ENCODE data around the gene EPB42.

Gene EPB42

DNA sequence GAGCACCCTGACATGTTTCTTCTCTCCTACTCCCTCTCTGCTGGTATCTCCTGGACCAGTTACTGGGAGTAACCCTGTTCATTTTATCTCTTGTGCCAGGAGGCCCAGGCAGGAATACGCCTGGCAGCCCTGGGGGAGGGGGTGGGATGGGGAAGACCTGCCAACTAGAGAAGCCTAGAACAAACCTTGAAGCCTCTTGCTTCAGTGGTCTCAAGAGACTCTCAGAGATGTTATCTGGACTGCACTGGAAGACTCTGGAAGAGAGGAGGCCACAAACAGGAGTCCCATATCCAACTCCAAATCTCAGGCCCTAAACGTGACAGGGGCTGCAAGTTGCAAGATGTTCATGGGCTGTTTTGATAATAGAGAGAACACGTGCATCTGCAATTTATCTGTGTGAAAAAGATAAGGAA lies at the start of gene EPB42:
EPB42 (minus strand) TSS at position 28 of the 413 bp plus-strand sequence. CDS start 193 bp downstream, outside the sequence.
- DNase-seq = no peak

DNA sequence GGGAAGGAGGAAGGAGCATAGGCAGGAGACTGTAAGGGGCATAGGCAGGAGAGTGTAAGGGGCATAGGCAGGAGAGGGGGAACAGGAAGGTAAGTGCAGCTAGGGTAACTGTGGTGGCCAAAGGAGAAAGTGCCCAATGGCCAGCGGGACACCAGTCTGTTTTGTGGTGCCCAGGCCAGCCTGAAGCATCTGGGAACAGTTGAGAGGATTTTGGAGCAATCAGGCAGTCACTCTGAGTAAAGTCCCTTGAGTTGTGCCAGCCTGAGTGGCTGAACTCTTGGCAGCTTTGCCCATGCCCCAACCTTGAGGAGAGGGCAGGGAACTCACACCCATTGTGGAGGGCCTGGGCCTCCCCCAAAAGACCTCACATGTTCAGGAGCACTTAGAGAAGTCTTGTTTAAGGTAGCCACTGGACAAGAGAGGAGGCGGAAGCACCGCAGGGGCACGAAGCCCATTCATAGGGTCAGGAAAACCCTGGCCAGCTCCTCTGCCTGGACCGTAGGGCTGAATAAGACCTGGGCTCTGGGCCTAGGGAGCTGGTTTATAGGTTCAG lies 49.4 kb upstream of the EPB42 start:
- DNase-seq = no peak

DNA sequence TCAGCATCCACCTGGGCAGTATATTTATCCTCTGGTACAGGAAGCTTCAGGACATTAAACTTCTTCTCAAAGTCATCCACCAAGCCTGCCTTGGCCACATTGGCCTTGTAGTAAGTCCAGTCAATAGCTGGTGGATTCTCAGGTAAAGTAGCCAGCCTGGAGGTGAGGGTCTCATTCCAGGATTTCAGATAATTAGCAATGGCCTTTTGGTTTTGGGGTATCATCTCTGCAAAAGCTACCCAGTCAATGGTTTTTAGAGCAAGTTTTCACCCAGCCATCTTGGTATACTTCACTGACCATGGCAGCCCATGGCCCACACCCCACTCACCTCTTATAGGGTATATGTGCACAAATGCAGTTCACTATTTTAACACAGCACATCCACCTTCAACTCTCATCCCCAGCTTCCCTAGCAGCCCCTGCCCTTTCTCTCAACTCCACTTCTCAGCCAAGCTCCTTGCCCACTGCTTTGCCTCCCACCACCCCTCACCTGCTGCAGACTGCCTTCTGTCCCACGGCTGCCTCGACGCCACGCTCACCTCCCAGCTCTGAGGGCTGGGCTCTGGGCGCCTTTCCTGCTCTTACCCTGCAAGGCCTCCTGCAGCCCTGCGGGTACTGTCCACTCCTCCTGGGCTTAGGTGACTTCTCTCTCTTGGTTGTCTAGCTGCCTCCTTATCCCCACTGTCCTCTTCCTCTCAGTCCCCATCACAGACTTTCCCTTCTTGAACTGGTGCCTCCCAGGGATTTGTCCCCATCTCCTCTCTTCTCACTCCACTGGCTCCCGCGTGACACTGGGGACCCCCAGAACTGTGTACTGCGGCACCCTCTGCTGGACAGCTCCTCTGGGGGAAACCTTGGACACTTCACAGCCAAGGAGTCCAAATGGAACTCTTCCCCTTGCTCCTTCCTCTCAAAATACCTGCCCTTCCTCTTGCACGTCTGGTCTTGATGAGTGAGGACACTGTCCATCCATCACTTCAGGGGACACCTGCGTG lies 47.6 kb upstream of the EPB42 start:
- no peak for DNase-seq

DNA sequence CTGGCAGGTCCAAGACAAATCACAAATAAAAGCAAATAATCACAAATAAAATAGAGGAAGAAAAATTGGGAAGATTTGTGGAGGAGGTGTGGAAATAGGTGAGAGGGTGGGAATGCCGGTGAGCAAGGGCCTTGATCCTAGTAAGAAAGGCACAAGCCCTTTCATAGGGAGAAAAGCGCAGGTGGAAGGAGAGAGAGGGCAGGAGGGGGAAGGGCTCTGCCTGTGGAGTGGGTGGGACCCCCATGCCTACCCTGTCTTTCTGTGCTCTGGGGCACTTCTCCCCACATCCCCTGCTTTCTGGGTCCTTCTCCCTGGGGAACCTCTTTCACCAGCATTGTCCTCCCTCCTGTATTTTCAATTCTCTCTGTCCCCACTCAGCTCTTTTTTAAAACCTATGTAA lies 46.6 kb upstream of the EPB42 start:
- no peak for DNase-seq

DNA sequence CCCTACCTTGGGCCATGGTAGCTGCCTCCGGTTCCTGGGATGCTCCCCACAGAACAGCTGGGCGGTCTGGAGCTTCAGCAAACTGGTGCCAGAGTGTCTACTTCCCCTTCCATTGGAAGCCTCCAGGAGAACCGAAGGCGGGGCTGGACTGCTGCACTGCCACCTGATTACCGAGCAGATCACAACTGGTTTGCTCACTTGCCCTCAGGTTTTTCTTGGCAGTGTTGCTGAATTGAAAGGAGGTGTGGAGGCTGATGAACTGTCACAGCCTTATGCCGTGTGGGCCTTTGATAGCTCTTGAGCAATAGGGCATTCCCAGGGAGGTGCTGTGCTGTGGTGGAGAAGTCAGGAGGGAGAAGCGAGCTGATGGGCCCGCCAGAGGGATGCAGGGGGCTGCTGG lies 46.0 kb upstream of the EPB42 start, which contains the start of gene TGM5:
TGM5 (minus strand) TSS at position 95 of the 400 bp plus-strand sequence; CDS start at position 16, 79 bp downstream.
- DNase-seq = no peak

DNA sequence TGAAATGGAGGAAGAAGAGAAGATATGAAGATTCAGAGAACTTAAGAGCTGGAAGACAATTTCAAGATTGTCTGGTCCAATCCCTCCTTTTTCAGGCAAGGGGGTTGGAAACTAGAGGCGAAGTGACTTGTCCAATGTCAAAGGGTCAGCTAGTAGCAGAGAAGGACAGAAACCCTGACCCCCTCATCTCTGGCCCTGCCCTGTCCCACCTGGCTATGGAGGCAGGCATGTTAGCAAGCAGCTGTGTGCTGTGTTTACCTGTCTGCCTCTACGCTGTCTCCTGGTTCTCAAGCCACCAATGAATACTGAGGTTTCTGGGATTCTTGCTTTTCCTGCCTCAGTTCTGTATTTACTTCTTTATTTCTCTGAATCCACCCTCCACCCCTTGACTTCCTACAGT lies 45.6 kb upstream of the EPB42 start:
- DNase-seq = no peak

DNA sequence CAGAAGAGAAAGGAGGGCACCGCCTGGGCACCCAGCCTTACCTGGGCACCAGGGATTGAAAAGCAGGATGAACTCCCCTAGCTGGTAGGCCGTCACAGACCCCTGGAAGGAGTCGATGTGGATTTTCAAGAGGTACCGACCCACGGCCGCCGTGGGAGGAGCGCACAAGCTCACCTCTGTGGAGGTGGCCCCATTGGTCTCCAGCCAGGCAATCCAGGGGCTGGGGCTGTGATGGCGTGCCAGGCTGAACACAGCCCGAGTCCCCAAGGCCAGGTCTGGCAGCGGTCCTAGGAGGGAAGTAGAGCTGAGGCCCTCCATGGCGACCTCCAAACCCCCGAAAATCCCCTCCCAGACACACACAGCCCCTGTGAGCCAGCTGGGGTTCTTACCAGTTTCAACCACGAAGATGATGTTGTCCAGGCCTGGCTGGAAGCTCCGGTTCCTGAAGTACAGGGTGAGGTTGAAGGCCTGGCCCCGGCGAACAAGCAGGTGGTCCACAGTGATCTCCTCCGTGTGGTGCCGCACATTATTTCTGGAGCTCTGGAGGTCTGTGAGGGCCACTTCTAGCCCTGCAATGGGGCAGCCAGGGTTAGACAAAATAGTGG lies 39.3 kb upstream of the EPB42 start:
- DNase-seq = no peak

DNA sequence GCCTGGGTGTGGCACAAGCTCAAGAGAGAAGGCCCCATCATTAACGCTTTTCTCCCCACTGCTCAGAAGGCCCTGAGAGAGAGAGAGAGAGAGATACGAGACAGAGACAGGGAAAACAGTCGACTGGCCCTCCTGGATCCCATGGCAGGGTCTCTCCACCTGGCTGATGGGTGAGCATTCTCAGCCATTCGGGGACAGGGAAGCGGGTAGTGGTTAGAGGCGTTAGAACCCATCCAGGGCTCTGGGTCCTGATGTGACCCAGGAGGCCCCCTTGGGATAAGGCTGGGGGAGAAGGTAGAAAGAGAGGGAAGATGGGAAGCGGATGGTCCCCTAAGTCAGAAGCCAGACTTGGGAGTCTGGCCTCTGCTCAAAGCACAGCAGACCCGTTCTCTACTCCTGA lies 38.0 kb upstream of the EPB42 start:
- DNase-seq = no peak

DNA sequence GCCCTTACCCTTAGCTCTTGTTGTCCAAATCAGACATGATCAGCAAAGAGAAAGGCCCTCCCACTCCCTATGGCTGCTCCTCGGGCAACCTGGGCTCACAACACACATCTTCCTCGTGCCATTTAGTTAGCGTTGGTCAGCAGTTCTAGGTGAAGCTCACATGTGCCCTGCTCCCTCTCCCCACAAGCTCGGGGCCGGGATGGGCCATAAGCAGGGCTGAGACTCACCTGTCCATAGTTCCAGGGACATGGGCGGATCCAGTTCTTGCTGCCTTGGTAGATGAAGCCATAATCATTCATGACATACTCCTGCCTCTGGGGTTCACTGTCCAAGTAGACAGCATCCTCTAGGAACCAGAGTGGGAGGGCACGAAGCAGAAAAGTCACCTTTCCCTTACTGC lies 35.5 kb upstream of the EPB42 start:
- DNase-seq = no peak

DNA sequence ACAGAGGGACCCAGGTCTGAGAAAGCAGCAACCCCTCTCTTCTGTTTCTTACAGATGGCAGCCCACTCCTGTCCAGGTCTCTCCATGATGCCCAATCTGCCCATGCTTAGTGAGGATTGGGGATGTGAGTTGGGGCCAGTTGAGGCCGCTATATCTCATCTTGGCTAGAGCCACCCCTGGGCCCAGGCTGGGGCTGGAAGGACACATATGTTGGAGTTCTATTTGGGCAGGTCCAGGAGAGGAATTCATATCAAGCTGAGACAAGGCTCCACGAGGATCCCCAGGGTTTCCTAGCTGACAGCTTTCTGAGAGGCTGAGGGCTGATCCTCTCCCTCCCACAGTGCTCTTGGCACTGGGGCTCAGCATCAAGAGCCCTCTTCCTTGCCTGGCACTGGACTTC lies 34.6 kb upstream of the EPB42 start:
- no peak for DNase-seq

DNA sequence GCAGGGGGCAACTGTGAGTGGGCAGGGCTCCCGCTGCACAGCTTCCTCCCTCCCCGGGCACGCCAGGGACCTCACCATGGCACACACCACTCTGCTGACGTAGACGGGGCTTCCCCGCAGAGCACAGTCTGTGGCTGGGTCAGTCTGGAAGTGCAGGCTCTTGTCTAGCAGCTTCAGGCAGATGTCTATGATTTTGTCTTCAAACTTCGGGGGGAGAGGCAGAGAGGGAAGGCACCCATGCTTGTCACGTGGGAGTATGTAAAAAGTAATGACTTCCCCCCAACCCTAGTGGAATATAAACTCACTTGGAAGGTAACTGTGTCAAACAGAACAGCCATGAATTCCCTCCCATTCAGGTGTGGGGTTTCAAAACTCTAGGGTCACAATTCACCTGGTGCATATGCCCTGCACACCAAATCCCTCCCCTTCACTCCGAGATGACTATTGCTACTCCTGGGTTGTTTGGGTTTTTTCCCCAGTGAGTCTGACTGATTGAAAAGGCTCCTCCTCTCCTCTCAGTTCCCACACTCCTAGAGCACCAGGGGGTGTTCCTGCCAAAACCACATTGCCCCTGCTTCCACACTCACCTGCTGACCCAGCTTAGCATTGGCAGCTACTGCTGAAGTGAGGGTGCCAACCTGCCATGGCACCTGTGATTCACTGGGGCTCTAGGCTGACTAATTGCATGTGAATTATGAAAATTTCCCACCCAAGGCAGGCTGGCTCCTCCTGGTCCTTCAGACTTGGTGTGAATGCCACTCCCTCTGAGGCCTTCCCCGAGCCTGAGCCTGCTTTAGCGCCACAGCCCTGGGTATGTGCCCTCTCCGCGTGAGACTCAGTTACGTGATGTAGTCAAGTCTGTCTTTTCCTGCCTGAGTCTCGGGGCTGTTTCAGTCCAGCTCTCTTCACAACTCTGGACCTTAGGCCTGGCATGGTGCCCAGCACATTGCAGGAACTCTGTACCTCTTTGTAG lies 32.9 kb upstream of the EPB42 start:
- DNase-seq = no peak

DNA sequence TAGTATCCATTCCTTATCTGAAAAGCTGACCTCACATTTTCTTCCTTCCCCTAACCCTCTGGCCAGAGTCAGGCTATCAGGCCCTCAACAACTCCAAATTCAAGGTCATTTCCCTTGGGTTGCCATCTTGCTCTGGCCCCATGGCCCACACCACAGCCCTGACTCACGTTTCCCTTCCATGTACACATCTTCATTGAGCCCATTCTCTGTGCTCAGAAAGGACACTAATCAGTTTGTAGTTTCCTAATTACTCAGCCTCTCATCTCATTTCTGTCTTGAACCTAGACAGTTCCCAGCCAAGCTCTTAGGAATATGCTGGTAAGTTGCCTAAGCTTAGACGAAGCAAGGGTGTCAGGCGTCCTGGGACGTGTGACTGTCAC lies 31.0 kb upstream of the EPB42 start:
- no peak for DNase-seq

DNA sequence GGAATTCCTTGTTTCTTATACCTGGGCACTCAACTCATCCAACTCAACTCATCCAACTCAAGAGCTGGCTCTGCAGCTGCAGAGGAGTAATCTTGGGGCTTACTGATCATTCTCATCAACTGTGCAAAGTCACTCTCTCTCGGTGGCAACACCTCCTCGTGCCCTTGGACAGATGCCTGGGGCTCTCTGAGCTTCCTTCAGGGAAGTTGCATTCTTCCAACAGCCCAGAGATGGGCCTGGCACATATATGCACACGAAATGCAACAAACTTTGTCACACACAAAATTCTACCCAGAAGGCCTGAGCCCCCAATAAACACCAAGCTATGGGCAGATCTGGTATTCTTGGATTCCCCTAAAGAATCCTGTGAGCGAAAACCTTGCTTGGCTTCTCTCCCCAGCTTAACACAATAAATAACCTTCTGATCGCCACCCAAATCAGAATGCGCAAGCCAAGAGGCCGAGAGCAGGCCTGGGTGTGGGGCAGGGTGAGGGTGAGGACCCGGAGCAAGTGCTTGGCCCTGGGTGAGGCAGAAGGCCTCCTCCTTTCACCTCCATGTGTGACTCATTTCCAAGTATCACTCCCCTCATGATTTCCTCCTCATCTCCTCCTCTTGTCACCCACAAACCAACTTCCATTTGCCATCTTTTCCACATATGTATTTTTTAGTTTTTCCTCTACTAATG lies 30.5 kb upstream of the EPB42 start:
- DNase-seq = no peak

DNA sequence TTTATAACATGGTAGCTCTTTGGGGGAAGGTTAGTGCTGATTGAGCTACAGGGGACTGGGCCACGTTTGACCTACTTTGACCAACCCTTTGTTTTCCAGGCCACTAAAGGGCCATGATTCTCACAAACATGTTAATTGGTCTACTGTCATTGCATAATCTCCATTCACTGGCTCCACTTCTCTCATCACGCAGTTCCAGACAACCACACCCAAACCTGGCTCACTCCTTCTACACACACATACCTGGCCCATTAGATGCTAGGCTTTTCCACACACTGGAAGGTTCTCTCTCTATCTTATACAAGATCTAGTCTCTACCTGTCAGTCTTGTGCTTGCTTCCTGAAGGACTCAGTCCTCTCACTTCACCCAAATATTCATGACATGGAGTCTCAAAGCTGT lies 30.0 kb upstream of the EPB42 start:
- DNase-seq = no peak

DNA sequence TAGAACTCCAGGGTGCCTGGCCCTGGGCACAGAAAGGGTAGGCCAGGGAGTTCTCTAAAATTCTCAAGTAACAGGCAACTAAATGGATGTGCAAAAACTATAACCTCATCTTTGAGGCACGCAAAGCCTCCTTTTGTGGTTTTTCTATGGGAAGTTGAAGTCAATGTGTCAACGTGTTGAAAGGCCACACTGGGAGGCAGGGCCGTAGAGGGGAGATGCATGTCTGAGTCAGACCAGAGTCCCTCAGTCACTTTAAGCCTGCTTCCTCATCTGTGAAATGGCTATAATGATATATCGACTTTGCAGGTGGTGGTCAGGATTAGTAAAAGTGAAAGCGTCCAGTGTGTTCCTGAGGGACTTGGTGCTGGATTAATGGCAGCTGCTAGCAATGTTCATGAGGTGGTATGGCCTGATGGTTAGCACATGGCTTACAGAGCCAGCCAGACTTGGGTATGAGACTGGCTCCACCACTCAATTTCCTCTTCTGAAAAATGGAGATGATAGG lies 28.9 kb upstream of the EPB42 start:
- no peak for DNase-seq

DNA sequence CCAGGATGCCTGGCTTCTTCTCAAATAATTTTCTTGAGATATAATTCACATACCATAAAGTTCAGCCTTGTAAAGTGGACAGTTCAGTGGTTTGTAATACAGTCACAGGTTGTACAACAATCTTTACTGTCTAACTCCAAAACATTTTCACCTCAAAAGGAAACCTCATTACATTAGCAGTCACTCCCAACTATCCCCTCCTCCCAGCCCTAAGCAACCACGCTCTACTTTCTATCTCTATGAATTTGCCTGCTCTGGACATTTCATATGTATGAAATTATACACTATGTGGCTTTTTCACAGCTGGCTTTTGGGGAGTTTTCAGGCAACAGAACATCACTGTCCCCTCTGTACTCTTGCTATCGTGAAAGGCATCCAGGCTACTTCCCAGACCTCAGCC lies 28.4 kb upstream of the EPB42 start:
- no peak for DNase-seq

DNA sequence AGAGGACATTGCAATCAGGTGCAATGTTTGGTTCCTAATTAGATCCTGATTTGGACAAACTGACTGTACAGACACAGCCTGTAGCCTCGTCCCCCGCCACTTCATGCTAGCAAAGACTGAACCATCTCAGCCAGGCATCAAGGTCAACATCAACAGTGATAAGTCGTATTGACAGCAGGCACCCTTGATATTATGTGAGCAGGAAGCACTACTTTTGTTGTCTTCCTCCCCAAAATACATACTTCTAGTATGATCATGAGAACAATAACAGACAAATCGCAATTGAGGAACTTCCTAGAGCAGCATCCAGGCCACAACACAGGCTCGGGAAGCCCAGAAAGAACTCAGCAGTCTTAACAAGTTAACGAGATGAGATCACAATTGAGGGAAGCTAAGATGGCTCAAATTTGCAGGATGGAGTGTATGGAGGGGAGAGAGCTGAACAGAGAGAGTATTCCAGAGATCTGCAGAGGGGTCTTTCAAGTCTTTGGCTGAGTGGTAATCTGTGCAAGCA lies 25.5 kb upstream of the EPB42 start:
- DNase-seq = no peak

DNA sequence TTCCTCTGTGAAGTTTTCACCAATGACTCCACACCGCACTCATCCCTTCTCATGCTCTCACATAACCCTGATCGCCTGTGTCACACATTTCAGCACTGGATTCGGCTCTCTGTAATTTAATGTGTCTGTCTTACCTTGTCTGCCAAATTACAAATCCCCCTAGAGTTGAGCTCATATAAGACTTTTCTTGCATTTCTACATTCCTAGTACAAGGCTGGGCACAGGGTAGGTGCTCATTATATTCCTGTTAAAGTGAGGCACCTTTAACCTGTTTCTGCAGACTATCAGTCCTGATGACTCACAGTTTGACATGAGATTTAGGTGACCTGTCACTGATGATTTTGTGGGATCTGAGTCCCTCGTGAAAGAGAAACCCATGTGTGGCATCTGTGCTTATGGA lies 23.3 kb upstream of the EPB42 start:
- no peak for DNase-seq

DNA sequence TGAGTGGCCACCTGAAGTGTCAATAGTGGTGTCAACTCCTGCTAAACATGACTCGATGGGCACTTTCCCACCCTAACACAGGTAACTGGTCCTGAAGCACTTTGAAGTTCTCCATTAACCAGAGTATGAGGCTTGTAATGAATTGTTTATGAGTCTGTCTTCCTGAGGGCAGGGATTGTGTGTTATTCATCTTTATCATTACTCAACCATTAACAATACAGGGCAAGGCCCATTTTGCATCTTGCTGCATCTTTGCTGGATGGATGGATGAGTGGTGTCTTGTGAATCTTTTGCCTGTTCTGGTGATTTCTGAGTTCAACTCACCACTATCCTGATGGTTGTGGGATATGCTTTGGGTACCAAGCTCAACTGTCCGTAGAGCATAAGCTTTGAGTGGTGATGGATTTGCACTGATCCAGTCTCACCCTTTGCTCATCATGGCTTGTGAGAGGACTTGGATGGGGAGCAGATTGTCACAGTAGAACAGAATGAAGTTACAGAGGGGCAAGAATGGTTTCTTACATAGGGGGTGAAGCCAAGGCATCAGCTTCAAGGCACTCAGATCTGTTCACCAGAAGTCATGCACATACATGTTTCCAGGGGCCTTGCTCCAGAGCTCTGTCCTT lies 22.3 kb upstream of the EPB42 start:
- DNase-seq = no peak

DNA sequence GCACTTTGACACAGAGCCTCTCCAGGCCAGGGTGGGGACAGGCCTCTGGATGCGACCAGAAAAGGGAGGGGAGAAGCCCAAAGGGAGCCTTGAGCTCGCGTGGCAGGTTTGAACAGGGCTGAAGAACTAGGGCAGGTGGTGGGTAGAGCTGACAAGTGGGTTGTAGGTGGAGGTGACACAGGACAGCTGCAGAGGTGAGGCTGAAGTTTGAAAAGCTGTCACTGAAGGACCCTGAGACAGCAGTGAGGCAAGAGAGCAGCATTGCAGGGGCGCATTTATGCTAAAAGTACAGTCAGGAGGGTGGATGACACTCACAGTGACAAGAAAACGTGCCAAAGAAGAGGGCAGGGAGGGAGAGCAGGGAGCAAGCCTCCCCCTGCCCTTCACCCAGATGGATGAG lies 21.8 kb upstream of the EPB42 start:
- DNase-seq = no peak

DNA sequence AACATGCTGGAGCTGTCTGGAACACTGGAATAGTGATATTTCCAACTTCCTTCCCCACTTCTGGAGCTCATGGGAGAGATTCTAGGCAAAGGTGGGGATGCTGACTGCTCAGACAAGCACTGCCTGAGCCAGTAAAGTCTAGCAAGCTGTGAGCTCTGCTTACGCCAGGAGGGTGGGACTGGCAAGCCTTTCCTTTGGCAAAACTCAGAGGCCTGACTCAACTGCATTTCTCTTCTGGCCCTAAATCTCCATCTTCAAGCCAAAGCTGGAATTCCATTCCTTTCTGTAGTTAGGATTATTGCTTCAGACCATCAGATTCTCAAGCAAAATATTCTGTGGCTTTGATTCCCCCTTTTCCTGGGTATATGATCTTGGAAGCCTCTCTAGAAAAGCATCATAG lies 20.3 kb upstream of the EPB42 start:
- DNase-seq = no peak
